KBM-7 (cell line): ENCODE measurements around the gene PRR14.
"Not testable (repeated sequence)": the region's sequence is repeated elsewhere in the genome, so short reads cannot be mapped to it uniquely, and the experiment has no call there.

Experiments used
- DNase-seq: peaks from one replicate; pipeline ENCODE4 v3.0.0-alpha.2; 2015
- in situ Hi-C: fragments of 300-500 bp; cut with MboI; formaldehyde crosslinking; loops from 2 replicates; pipeline ENCODE4 v1.14.3; 2020; ENCODE audit warnings: low sequenced_read_pairs, low pct_unique_long_range_greater_than_20kb, mixed read lengths

Gene PRR14

GRCh38 chr16:30677931-30678585 lies 27.3 kb downstream of the PRR14 start:
- no peak for DNase-seq
- in situ Hi-C loops = no loop called here

GRCh38 chr16:30678586-30678970 lies 27.8 kb downstream of the PRR14 start:
- DNase-seq = no peak
- in situ Hi-C loops = no loop called here

GRCh38 chr16:30680326-30680725 lies 29.6 kb downstream of the PRR14 start:
- in situ Hi-C loops = no loop called here

GRCh38 chr16:30688701-30689100 lies 37.9 kb downstream of the PRR14 start:
- DNase-seq = no peak
- in situ Hi-C loops = no loop called here

More at GRCh38 chr16:30680326-30680725, 29.6 kb downstream of the PRR14 start:
- no peak for DNase-seq

GRCh38 chr16:30691907-30692306 lies 41.1 kb downstream of the PRR14 start:
- in situ Hi-C loops = no loop called here
- no peak for DNase-seq

GRCh38 chr16:30692396-30693064 lies 41.8 kb downstream of the PRR14 start:
- in situ Hi-C loops = no loop called here
- peak; percentile 38 for DNase-seq

GRCh38 chr16:30694926-30695693 lies 44.4 kb downstream of the PRR14 start:
- DNase-seq = no peak
- in situ Hi-C loops = no loop called here

GRCh38 chr16:30696646-30697045 lies 45.9 kb downstream of the PRR14 start:
- in situ Hi-C loops, DNase-seq: not testable (repeated sequence)

- in situ Hi-C loops = no loop called here
- DNase-seq = no peak
These were observed 46.7 kb downstream of the PRR14 start for GRCh38 chr16:30697264-30698138.

- DNase-seq = peak; percentile 98
- in situ Hi-C loops = no loop called here
These were observed 47.5 kb downstream of the PRR14 start for GRCh38 chr16:30698139-30698815.

- DNase-seq = peak; percentile 95
- in situ Hi-C loops = no loop called here
These were observed 48.3 kb downstream of the PRR14 start, which contains the start of gene SRCAP for GRCh38 chr16:30698816-30699614. Gene SRCAP (plus strand): TSS chr16:30699171. CDS start chr16:30700825, 1,654 bp downstream.

GRCh38 chr16:30699615-30700099 lies 48.9 kb downstream of the PRR14 start:
- in situ Hi-C loops = no loop called here
- no peak for DNase-seq

- in situ Hi-C loops = no loop called here
- no peak for DNase-seq
These were observed 49.7 kb downstream of the PRR14 start for GRCh38 chr16:30700491-30700890.

GRCh38 chr16:30700971-30701370 lies 50.2 kb downstream of the PRR14 start:
- in situ Hi-C loops = no loop called here
- no peak for DNase-seq

GRCh38 chr16:30703071-30703470 lies 52.3 kb downstream of the PRR14 start:
- in situ Hi-C loops, DNase-seq: not testable (repeated sequence)

GRCh38 chr16:30703971-30704370 lies 53.2 kb downstream of the PRR14 start:
- DNase-seq = no peak
- in situ Hi-C loops = no loop called here
